ENCODE measurements around the gene CASP8. TPM values are rescaled to one million over a fixed set of nuclear protein-coding genes. Genes with fewer than 3 reads are reported as not detected.

The CASP8 gene
- total and polyA plus RNA-seq, 9 of the 15 experiments (the other 6 are each of a cell fraction or from before 2014, with no cell fraction given): 10.2 to 31.4 (median 19.4) TPM

DNA sequence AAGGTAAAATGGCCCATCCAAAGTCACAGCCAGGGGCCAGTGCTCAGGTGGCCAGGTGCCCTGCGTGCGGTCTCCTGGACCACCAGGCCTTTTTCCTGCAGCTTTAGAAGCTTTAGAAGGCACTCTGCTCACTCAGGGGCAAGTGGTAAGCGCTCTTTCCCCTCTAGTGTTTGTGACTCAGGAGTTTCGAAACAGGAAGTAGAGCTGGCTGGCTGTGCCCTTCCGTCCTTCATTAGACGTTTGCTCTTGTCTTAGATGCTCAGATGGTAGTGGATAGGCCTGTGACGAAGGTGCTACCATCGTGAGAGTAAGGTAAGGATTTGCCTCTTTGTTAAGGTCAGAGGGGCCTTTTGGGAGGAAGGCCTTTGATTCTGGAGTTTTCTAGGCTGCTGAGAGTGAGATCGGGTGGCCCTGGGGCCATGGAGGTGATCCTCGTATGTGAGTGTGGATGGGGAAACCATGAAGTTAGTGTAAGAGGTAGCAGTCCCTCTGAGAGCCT is at the start of gene CASP8 (continued):
- peak; percentile 68 for TF ChIP-seq GABPA (tag; conservative IDR thresholded peaks at IDR 0.05; ENCODE audit: low read depth)
- TF ChIP-seq ETV1 (tag; conservative IDR thresholded peaks at IDR 0.05; ENCODE audit: low read depth): peak; percentile 66; the same call in 1 of the 2 replicates
- no peak for TF ChIP-seq POLR3A (IDR thresholded peaks at IDR 0.05; ENCODE audit: borderline replicate concordance, extremely low read depth, insufficient read depth, insufficient read length)
- no peak for TF ChIP-seq ZBTB5 (IDR thresholded peaks at IDR 0.05)
- peak; percentile 48 for TF ChIP-seq L3MBTL2 (IDR thresholded peaks at IDR 0.05)
- TF ChIP-seq JUND (IDR thresholded peaks at IDR 0.05; ENCODE audit: borderline replicate concordance, low read depth, low read length): no peak
- TF ChIP-seq JUND (tag; IDR thresholded peaks at IDR 0.05; ENCODE audit: borderline replicate concordance, low read depth, low read length): peak; percentile 51; the same call in 2 of the 3 replicates
- TF ChIP-seq, protein P1, sequence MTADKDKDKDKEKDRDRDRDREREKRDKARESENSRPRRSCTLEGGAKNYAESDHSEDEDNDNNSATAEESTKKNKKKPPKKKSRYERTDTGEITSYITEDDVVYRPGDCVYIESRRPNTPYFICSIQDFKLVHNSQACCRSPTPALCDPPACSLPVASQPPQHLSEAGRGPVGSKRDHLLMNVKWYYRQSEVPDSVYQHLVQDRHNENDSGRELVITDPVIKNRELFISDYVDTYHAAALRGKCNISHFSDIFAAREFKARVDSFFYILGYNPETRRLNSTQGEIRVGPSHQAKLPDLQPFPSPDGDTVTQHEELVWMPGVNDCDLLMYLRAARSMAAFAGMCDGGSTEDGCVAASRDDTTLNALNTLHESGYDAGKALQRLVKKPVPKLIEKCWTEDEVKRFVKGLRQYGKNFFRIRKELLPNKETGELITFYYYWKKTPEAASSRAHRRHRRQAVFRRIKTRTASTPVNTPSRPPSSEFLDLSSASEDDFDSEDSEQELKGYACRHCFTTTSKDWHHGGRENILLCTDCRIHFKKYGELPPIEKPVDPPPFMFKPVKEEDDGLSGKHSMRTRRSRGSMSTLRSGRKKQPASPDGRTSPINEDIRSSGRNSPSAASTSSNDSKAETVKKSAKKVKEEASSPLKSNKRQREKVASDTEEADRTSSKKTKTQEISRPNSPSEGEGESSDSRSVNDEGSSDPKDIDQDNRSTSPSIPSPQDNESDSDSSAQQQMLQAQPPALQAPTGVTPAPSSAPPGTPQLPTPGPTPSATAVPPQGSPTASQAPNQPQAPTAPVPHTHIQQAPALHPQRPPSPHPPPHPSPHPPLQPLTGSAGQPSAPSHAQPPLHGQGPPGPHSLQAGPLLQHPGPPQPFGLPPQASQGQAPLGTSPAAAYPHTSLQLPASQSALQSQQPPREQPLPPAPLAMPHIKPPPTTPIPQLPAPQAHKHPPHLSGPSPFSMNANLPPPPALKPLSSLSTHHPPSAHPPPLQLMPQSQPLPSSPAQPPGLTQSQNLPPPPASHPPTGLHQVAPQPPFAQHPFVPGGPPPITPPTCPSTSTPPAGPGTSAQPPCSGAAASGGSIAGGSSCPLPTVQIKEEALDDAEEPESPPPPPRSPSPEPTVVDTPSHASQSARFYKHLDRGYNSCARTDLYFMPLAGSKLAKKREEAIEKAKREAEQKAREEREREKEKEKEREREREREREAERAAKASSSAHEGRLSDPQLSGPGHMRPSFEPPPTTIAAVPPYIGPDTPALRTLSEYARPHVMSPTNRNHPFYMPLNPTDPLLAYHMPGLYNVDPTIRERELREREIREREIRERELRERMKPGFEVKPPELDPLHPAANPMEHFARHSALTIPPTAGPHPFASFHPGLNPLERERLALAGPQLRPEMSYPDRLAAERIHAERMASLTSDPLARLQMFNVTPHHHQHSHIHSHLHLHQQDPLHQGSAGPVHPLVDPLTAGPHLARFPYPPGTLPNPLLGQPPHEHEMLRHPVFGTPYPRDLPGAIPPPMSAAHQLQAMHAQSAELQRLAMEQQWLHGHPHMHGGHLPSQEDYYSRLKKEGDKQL (CRISPR knock-in tag; IDR thresholded peaks at IDR 0.05; ENCODE audit: borderline replicate concordance): no peak
- TF ChIP-seq ZNF668 (CRISPR knock-in tag; IDR thresholded peaks at IDR 0.05): no peak
- TF ChIP-seq CREM (IDR thresholded peaks at IDR 0.05; ENCODE audit: low read depth): 0 out of 2 replicates have a peak, but pooled peaks have one; percentile 8
- peak; percentile 45; the same call in 1 of the 2 replicates for TF ChIP-seq ELF1 (tag; IDR thresholded peaks at IDR 0.05)
- TF ChIP-seq NFRKB (IDR thresholded peaks at IDR 0.05; ENCODE audit: low read depth): peak; percentile 37; the same call in 1 of the 2 replicates
- TF ChIP-seq, protein P2, sequence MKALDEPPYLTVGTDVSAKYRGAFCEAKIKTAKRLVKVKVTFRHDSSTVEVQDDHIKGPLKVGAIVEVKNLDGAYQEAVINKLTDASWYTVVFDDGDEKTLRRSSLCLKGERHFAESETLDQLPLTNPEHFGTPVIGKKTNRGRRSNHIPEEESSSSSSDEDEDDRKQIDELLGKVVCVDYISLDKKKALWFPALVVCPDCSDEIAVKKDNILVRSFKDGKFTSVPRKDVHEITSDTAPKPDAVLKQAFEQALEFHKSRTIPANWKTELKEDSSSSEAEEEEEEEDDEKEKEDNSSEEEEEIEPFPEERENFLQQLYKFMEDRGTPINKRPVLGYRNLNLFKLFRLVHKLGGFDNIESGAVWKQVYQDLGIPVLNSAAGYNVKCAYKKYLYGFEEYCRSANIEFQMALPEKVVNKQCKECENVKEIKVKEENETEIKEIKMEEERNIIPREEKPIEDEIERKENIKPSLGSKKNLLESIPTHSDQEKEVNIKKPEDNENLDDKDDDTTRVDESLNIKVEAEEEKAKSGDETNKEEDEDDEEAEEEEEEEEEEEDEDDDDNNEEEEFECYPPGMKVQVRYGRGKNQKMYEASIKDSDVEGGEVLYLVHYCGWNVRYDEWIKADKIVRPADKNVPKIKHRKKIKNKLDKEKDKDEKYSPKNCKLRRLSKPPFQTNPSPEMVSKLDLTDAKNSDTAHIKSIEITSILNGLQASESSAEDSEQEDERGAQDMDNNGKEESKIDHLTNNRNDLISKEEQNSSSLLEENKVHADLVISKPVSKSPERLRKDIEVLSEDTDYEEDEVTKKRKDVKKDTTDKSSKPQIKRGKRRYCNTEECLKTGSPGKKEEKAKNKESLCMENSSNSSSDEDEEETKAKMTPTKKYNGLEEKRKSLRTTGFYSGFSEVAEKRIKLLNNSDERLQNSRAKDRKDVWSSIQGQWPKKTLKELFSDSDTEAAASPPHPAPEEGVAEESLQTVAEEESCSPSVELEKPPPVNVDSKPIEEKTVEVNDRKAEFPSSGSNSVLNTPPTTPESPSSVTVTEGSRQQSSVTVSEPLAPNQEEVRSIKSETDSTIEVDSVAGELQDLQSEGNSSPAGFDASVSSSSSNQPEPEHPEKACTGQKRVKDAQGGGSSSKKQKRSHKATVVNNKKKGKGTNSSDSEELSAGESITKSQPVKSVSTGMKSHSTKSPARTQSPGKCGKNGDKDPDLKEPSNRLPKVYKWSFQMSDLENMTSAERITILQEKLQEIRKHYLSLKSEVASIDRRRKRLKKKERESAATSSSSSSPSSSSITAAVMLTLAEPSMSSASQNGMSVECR (CRISPR knock-in tag; IDR thresholded peaks at IDR 0.05): no peak
- TF ChIP-seq ZFX (CRISPR knock-in tag; IDR thresholded peaks at IDR 0.05): peak; percentile 68
